ENCODE measurements around the gene FMN2.
"Not testable (repeated sequence)": the region's sequence is repeated elsewhere in the genome, so short reads cannot be mapped to it uniquely, and the experiment has no call there.

- not testable (repeated sequence) for TF ChIP-seq CTCF (IDR thresholded peaks at IDR 0.05); POLR2A (IDR thresholded peaks at IDR 0.05); POLR2AphosphoS5 (IDR thresholded peaks at IDR 0.05); EP300 (IDR thresholded peaks at IDR 0.05; ENCODE audit: low read depth)
Measured at GRCh38 chr1:240328382-240328781, 236.7 kb downstream of the FMN2 start.
